ENCODE measurements around the gene GJB5. TPM values are rescaled to one million over a fixed set of nuclear protein-coding genes. Genes with fewer than 3 reads are reported as not detected.

The GJB5 gene
- total RNA-seq, 1 donor from 2014 or later, result not detected

DNA sequence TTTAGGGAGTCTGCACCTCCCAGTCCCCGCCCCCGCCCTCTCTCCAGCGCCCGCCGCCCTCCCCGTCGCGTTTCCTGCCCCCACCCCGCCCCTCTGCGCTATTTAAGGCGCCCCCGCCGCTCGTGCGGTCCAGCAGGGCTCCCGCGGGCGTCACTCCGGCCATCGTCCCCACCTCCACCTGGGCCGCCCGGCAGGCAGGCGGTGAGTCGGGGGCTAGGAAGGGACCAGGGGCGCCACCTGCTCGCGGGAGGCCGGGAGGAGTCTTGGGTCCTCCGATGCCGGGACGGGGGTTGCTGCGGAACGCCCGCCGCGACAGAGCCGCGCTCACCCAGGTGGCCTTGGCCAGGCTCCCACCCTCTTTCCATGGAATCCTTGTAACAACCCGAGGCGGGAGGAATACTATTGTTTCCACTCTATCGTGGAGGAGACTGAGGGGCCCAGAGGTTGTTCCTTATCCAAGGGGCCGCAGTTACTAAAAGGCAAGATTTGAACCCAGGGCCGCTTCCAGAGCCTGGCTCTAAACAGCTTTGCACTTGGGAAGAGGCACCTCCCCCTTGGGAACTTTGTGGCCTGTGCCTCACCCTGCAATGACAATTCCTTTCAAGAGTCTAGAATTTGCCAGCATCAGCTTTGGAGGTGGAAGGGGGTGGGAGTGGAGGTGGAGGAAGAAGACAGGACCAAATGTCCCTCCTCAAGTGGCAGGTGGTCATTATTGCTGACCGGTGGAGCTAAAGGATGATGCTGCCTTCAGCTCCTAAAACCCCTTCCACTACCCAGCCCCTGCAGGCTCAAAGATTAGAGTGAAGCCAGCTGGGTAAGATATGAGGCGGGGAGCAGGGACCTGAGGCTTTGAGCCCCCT lies 38.3 kb downstream of the GJB5 start, which contains the start of gene GJA4:
Gene GJA4 (plus strand): TSS at position 132 of the 860 bp plus-strand sequence. CDS start 1,215 bp downstream, outside the sequence.
- DNase-seq (ENCODE audit: extremely low read depth, low read depth, low spot score), result no peak

DNA sequence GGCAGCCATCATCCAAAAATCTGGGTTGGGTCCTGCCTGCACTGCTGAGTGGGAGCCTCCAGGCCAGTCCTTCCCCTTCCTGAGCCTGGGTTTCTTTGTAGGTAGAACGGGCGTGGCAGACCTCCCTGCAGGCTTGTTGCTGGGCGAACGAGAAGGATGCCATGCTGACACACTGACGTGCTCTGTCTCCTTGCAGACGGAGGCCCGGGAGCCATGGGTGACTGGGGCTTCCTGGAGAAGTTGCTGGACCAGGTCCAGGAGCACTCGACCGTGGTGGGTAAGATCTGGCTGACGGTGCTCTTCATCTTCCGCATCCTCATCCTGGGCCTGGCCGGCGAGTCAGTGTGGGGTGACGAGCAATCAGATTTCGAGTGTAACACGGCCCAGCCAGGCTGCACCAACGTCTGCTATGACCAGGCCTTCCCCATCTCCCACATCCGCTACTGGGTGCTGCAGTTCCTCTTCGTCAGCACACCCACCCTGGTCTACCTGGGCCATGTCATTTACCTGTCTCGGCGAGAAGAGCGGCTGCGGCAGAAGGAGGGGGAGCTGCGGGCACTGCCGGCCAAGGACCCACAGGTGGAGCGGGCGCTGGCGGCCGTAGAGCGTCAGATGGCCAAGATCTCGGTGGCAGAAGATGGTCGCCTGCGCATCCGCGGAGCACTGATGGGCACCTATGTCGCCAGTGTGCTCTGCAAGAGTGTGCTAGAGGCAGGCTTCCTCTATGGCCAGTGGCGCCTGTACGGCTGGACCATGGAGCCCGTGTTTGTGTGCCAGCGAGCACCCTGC lies 39.3 kb downstream of the GJB5 start:
- DNase-seq (ENCODE audit: extremely low read depth, low read depth, low spot score), result no peak

DNA sequence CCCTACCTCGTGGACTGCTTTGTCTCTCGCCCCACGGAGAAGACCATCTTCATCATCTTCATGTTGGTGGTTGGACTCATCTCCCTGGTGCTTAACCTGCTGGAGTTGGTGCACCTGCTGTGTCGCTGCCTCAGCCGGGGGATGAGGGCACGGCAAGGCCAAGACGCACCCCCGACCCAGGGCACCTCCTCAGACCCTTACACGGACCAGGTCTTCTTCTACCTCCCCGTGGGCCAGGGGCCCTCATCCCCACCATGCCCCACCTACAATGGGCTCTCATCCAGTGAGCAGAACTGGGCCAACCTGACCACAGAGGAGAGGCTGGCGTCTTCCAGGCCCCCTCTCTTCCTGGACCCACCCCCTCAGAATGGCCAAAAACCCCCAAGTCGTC lies 39.9 kb downstream of the GJB5 start:
- no peak for DNase-seq (ENCODE audit: extremely low read depth, low read depth, low spot score)

DNA sequence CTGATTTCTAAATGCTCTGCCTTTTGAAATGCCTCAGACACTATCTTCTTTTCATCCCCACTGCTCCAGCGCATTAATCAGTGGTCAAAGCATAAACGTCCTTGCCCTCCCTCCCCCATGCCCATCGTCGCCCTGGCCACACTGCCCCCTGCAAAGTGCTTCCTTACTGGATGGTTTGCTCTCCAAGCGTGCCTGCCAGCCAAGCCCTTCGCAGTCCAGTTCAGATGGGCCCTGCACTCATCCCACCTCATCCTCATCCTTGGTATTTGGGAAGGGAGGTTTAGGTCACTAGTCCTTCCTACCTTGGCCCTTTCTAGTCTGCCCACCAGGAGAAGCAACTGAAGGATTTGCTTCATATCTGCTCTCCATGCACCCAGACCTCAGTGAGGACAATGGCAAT lies 41.1 kb downstream of the GJB5 start:
- no peak for DNase-seq (ENCODE audit: extremely low read depth, low read depth, low spot score)

DNA sequence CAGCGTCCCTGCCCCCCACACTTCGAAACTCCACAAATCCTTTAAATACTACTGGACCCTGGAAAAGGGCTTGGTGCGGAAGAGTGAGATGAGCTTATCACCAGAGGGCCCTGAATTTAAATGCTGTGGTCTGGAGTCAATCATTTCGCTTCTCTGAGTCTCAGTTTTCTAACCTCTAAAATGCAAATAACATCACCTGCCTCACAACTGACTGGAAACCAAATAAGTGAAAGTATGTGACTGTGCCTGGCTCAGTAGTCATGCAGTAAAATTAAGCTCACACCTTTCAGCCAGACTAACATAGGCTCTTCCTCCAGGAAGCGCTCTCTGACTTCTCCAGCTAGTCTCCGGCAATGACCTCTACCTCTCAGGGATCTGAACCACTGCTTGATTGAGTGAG lies 42.1 kb downstream of the GJB5 start:
- no peak for DNase-seq (ENCODE audit: extremely low read depth, low read depth, low spot score)

DNA sequence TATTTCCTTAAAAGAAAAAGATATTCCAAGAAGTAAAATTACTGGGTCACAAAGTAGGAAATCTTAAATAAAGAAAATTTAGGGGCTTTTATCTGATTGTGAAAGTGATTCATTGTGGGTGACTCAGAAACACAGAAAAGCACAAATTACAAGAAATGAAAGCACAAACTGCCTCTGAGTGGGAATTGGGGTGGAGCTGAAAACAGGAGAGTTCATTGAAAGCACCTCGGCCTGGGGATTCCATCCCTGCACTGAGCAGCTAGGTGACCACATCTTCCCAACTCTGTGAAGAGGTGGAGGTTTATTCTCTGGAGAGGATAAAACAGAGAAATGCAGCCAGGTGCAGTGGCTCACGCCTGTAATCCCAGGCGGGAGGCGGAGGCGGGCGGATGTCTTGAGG lies 45.4 kb downstream of the GJB5 start:
- DNase-seq (ENCODE audit: extremely low read depth, low read depth, low spot score), result no peak

DNA sequence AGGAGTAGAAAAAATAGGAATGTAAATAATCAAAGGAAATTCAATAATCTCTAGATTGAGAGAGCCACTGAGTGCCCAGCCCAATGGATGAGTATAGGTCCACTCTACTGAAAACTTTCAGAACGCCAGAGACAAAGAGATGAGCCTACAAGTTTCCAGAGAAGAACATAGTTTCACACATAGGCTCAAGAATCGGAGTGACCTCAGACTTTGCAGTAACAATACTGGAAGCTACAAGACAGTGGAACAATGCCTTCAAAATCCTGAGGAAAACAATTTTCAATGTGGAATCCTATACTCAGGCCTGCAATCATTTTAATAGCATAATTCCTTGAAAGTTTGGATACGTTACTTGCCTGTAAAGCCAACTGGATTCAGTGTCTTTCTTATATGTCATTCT lies 48.9 kb downstream of the GJB5 start:
- no peak for DNase-seq (ENCODE audit: extremely low read depth, low read depth, low spot score)

DNA sequence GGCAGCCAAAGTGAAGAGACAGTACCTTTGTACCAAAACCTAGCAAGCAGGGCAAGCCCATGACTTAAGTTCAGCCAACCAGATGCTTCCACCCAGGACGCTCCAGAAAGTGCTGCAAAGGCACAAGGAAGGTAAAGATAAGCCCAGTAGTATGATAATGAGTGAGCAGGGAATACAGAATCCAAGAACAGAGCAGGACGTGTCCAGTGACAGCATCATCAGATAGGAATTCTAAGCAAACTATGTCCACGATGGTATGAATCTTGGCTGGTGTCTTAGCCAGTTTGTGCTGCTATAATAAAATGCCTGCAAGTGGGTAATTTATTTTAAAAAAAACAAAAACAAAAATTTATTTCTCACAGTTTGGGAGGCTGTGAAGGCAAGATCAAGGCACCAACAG lies 51.5 kb downstream of the GJB5 start:
- DNase-seq (ENCODE audit: extremely low read depth, low read depth, low spot score), result no peak

Other genes starting within 250 kb of the GJB5 start
- gene GJB4, start 4.7 kb downstream of the GJB5 start, total RNA-seq, result 0.44 TPM in 1 of 2 replicates, not detected in the other
- 0.35 and 0.87 TPM in 2 replicates for gene GJB3, start 26.2 kb downstream of the GJB5 start, total RNA-seq
- 3.2 and 62.1 TPM in 2 replicates for gene GJA4, start 38.0 kb downstream of the GJB5 start, total RNA-seq
- gene SMIM12, start 104.7 kb downstream of the GJB5 start, total RNA-seq, result 34.1 and 40.2 TPM in 2 replicates
- gene DLGAP3, start 174.6 kb downstream of the GJB5 start, total RNA-seq, result 0.23 TPM in 1 of 2 replicates, not detected in the other
- gene TMEM35B, start 230.3 kb downstream of the GJB5 start, total RNA-seq, result 31.6 and 56.6 TPM in 2 replicates

Data from glomerular endothelial cell (primary cell).